GM19467 (cell line): ENCODE measurements around the gene HNRNPLL.

Source experiments
- ATAC-seq: cut with Tn5 transposase; IDR thresholded peaks from one replicate; pipeline ENCODE4 v1.9.1; 2021; ENCODE audit warnings: mild to moderate bottlenecking, moderate library complexity; ENCODE audit not compliant: unreplicated experiment

The HNRNPLL gene

GRCh38 chr2:38598200-38598990, 4.3 kb downstream of the HNRNPLL start:
- no peak for ATAC-seq

- no peak for ATAC-seq
These were observed 5.6 kb downstream of the HNRNPLL start for GRCh38 chr2:38597115-38597514.

- ATAC-seq, result no peak
These were observed 6.5 kb downstream of the HNRNPLL start for GRCh38 chr2:38596229-38596628.

GRCh38 chr2:38592951-38593350, 9.8 kb downstream of the HNRNPLL start:
- no peak for ATAC-seq

GRCh38 chr2:38591152-38591551, 11.6 kb downstream of the HNRNPLL start:
- no peak for ATAC-seq

- ATAC-seq, result no peak
These were observed 12.7 kb downstream of the HNRNPLL start for GRCh38 chr2:38590053-38590452.

- ATAC-seq, result no peak
These were observed 15.8 kb downstream of the HNRNPLL start for GRCh38 chr2:38586931-38587330.

GRCh38 chr2:38584881-38585280, 17.8 kb downstream of the HNRNPLL start:
- no peak for ATAC-seq

GRCh38 chr2:38583994-38584393, 18.7 kb downstream of the HNRNPLL start:
- ATAC-seq, result no peak

GRCh38 chr2:38583524-38583923, 19.2 kb downstream of the HNRNPLL start:
- no peak for ATAC-seq

- ATAC-seq, result no peak
These were observed 21.3 kb downstream of the HNRNPLL start for GRCh38 chr2:38581193-38582147.

GRCh38 chr2:38580115-38580636, 22.6 kb downstream of the HNRNPLL start:
- ATAC-seq, result no peak

- no peak for ATAC-seq
These were observed 23.9 kb downstream of the HNRNPLL start for GRCh38 chr2:38578832-38579231.

GRCh38 chr2:38574278-38574677, 28.4 kb downstream of the HNRNPLL start:
- no peak for ATAC-seq

GRCh38 chr2:38572167-38572566, 30.6 kb downstream of the HNRNPLL start:
- ATAC-seq, result no peak

GRCh38 chr2:38571193-38571592, 31.5 kb downstream of the HNRNPLL start:
- ATAC-seq, result no peak

GRCh38 chr2:38568724-38569436, 33.8 kb downstream of the HNRNPLL start:
- no peak for ATAC-seq

GRCh38 chr2:38565333-38565732, 37.4 kb downstream of the HNRNPLL start:
- no peak for ATAC-seq

- ATAC-seq, result no peak
These were observed 41.0 kb downstream of the HNRNPLL start for GRCh38 chr2:38561691-38562090.

GRCh38 chr2:38560092-38560491, 42.6 kb downstream of the HNRNPLL start:
- ATAC-seq, result no peak

GRCh38 chr2:38557981-38558380, 44.7 kb downstream of the HNRNPLL start:
- ATAC-seq, result no peak
